Activated CD8-positive, alpha-beta T cell treated with anti-CD3 and anti-CD28 coated beads for 36 hours (primary cell): ENCODE data around the gene PXDN. TPM values are rescaled to one million over a fixed set of nuclear protein-coding genes. Genes with fewer than 3 reads are reported as not detected.
"Not testable (repeated sequence)": the region's sequence is repeated elsewhere in the genome, so short reads cannot be mapped to it uniquely, and the experiment has no call there.

Experiments used
- ATAC-seq: fragments of 200-7000 bp; cut with Tn5 transposase; one replicate; pipeline ENCODE4 v1.10.0; 2021; ENCODE audit warnings: mild to moderate bottlenecking, moderate library complexity
- CTCF ChIA-PET: fragments of 350-600 bp; sonication (Branson Sonifier 250); formaldehyde crosslinking; loops from one replicate; lab custom pipeline; 2021; ENCODE audit warnings: antibody characterized with exemption; lab: Charles Lee
- POLR2A ChIA-PET: fragments of 350-600 bp; sonication (Branson Sonifier 250); formaldehyde crosslinking; loops from one replicate; lab custom pipeline; 2021; ENCODE audit warnings: antibody characterized with exemption; lab: Charles Lee
- DNase-seq: peaks from one replicate; pipeline ENCODE4 v3.0.0-alpha.2; 2020
- H3K27ac Mint-ChIP-seq: one replicate; pipeline ENCODE4 v1.8.0; 2021; ENCODE audit warnings: mild to moderate bottlenecking, mixed read lengths
- H3K27me3 Mint-ChIP-seq: one replicate; pipeline ENCODE4 v1.8.0; 2021; ENCODE audit warnings: mixed read lengths
- H3K36me3 Mint-ChIP-seq: one replicate; pipeline ENCODE4 v1.8.0; 2021; ENCODE audit warnings: low read depth, mixed read lengths
- H3K4me1 Mint-ChIP-seq: one replicate; pipeline ENCODE4 v1.8.0; 2021; ENCODE audit warnings: low read depth, mixed read lengths
- H3K4me3 Mint-ChIP-seq: one replicate; pipeline ENCODE4 v1.8.0; 2021; ENCODE audit warnings: mild to moderate bottlenecking, moderate library complexity, mixed read lengths
- H3K9me3 Mint-ChIP-seq: one replicate; pipeline ENCODE4 v1.8.0; 2021; ENCODE audit warnings: mixed read lengths
- CTCF ChIP-seq: fragments of 200-600 bp; IDR thresholded peaks from one replicate; pipeline ENCODE4 v1.8.0; 2022; ENCODE audit warnings: antibody characterized with exemption, mild to moderate bottlenecking
- intact Hi-C: fragments of 100-400 bp; cut with micrococcal nuclease; formaldehyde crosslinking; loops from one replicate; pipeline ENCODE4 v1.10.0; 2022
- total RNA-seq, 2 experiments: library from RNA; stranded (reverse); gene quantifications; one replicate each; pipeline ENCODE4 v1.2.3, GENCODE V29; 2021

Gene PXDN
- total RNA-seq, 2 experiments from 2014 or later, result 0.58 to 0.83 TPM

- DNase-seq (no peak), ATAC-seq (no peak)
- intact Hi-C loops, result no loop called here
- TF ChIP-seq CTCF, result no peak
- ChIA-PET CTCF (no interaction called here), POLR2A (no interaction called here)
- Mint-ChIP-seq H3K4me3 (no peak overlapping the region), H3K27me3 (no peaks in the 10 kb centered on the region), H3K36me3 (no peaks in the 10 kb centered on the region), H3K9me3 (no peaks in the 10 kb centered on the region), H3K27ac (no peak overlapping the region), H3K4me1 (no peaks in the 10 kb centered on the region)
Observed at GRCh38 chr2:1709946-1710560, 34.3 kb downstream of the PXDN start.

- Mint-ChIP-seq H3K9me3 (no peaks in the 10 kb centered on the region), H3K27me3 (no peaks in the 10 kb centered on the region), H3K4me1 (no peaks in the 10 kb centered on the region), H3K27ac (no peak overlapping the region), H3K4me3 (no peak overlapping the region), H3K36me3 (no peaks in the 10 kb centered on the region)
- POLR2A ChIA-PET, result no interaction called here
- CTCF ChIA-PET, result no interaction called here
- no peak for TF ChIP-seq CTCF
- intact Hi-C loops, result no loop called here
- ATAC-seq (no peak), DNase-seq (no peak)
Observed at GRCh38 chr2:1709335-1709605, 35.0 kb downstream of the PXDN start.

GRCh38 chr2:1708476-1709334 is 35.6 kb downstream of the PXDN start:
- POLR2A ChIA-PET, result no interaction called here
- H3K4me1 Mint-ChIP-seq, result no peaks in the 10 kb centered on the region
- H3K27me3 Mint-ChIP-seq, result no peaks in the 10 kb centered on the region
- CTCF ChIA-PET, result no interaction called here
- H3K9me3 Mint-ChIP-seq, result no peaks in the 10 kb centered on the region
- H3K4me3 Mint-ChIP-seq, result no peak overlapping the region
- intact Hi-C loops, result no loop called here
- no peak for TF ChIP-seq CTCF
- DNase-seq (no peak), ATAC-seq (no peak)
- no peaks in the 10 kb centered on the region for H3K36me3 Mint-ChIP-seq
- H3K27ac Mint-ChIP-seq, result no peak overlapping the region

- no peak for TF ChIP-seq CTCF
- H3K9me3 Mint-ChIP-seq, result no peaks in the 10 kb centered on the region
Observed at GRCh38 chr2:1707771-1708418, 36.4 kb downstream of the PXDN start.

GRCh38 chr2:1706089-1706841 is 38.0 kb downstream of the PXDN start:
- POLR2A ChIA-PET, DNase-seq, H3K27me3 Mint-ChIP-seq, ATAC-seq, intact Hi-C loops, H3K27ac Mint-ChIP-seq, H3K4me1 Mint-ChIP-seq, H3K36me3 Mint-ChIP-seq, H3K4me3 Mint-ChIP-seq, CTCF ChIA-PET, H3K9me3 Mint-ChIP-seq: not testable (repeated sequence)

More at GRCh38 chr2:1707771-1708418, 36.4 kb downstream of the PXDN start:
- H3K27ac Mint-ChIP-seq, result no peak overlapping the region
- no peak overlapping the region for H3K4me3 Mint-ChIP-seq
- no peaks in the 10 kb centered on the region for H3K27me3 Mint-ChIP-seq
- ChIA-PET POLR2A (no interaction called here), CTCF (no interaction called here)
- DNase-seq, result no peak
- H3K4me1 Mint-ChIP-seq, result no peaks in the 10 kb centered on the region
- no peaks in the 10 kb centered on the region for H3K36me3 Mint-ChIP-seq
- no peak for ATAC-seq
- intact Hi-C loops, result no loop called here
